OCI-LY1 (cell line): ENCODE results near the gene C17orf58.

Experiments
- CTCF ChIP-seq: fragments of 200-600 bp; sonication (generic), shearing (Covaris generic); IDR thresholded peaks from 2 replicates; pipeline ENCODE4 v1.5.1; 2017; ENCODE audit warnings: mild to moderate bottlenecking, antibody characterized with exemption, low read length, moderate library complexity, mixed read lengths
- EZH2 ChIP-seq: fragments of 200-600 bp; sonication (generic), shearing (Covaris generic); IDR thresholded peaks from 2 replicates; pipeline ENCODE4 v1.8.0; 2017; ENCODE audit warnings: borderline replicate concordance, mixed run types, mild to moderate bottlenecking, antibody characterized with exemption, low read length, moderate library complexity, mixed read lengths

- TF ChIP-seq CTCF, result no peak
- TF ChIP-seq EZH2, result no peak
These were observed 23.0 kb upstream of the C17orf58 start for GRCh38 chr17:68019336-68019674.
